ENCODE measurements around the gene PHGDH. TPM values are rescaled to one million over a fixed set of nuclear protein-coding genes. Genes with fewer than 3 reads are reported as not detected.

PHGDH gene
- total RNA-seq, 1 donor = 184 TPM

- Histone ChIP-seq H3K4me2 (ENCODE audit: insufficient read depth, low read length) (no peak overlapping the region), H3K79me2 (ENCODE audit: insufficient read depth, low read length) (peaks cover 4% of the 10 kb centered on the region), H3K36me3 (ENCODE audit: insufficient read depth, low read length) (peaks cover 22% of the 10 kb centered on the region), H3K27me3 (ENCODE audit: insufficient read depth, low read length) (no peaks in the 10 kb centered on the region), H3K4me1 (ENCODE audit: insufficient read depth, low read length) (peaks cover 10% of the 10 kb centered on the region), H2AFZ (ENCODE audit: low read length) (no peak overlapping the region), H3K27ac (ENCODE audit: low read depth, low read length) (no peak overlapping the region), H3K9me3 (ENCODE audit: low read depth, low read length) (no peaks in the 10 kb centered on the region), H4K20me1 (ENCODE audit: insufficient read depth, low read length) (peaks cover 12% of the 10 kb centered on the region), H3K4me3 (ENCODE audit: insufficient read depth, low read length) (no peak overlapping the region)
- no peak for DNase-seq (ENCODE audit: insufficient read length, low spot score, missing footprints)
- no peak for TF ChIP-seq CTCF (IDR thresholded peaks at IDR 0.05; ENCODE audit: extremely low read depth, low read depth, low read length)
Measured at GRCh38 chr1:119724611-119725218, 13.0 kb downstream of the PHGDH start.

- Histone ChIP-seq H3K27ac (ENCODE audit: low read depth, low read length) (no peak overlapping the region), H3K4me3 (ENCODE audit: insufficient read depth, low read length) (no peak overlapping the region), H3K9me3 (ENCODE audit: low read depth, low read length) (no peaks in the 10 kb centered on the region), H3K27me3 (ENCODE audit: insufficient read depth, low read length) (no peaks in the 10 kb centered on the region), H3K4me2 (ENCODE audit: insufficient read depth, low read length) (no peak overlapping the region), H4K20me1 (ENCODE audit: insufficient read depth, low read length) (peaks cover 5% of the 10 kb centered on the region), H2AFZ (ENCODE audit: low read length) (no peak overlapping the region), H3K36me3 (ENCODE audit: insufficient read depth, low read length) (peaks cover 22% of the 10 kb centered on the region), H3K79me2 (ENCODE audit: insufficient read depth, low read length) (no peaks in the 10 kb centered on the region), H3K4me1 (ENCODE audit: insufficient read depth, low read length) (peaks cover 7% of the 10 kb centered on the region)
- no peak for TF ChIP-seq CTCF (IDR thresholded peaks at IDR 0.05; ENCODE audit: extremely low read depth, low read depth, low read length)
- DNase-seq (ENCODE audit: insufficient read length, low spot score, missing footprints) = no peak
Measured at GRCh38 chr1:119725626-119726025, 13.9 kb downstream of the PHGDH start.

GRCh38 chr1:119727991-119728390 lies 16.3 kb downstream of the PHGDH start:
- Histone ChIP-seq H3K79me2 (ENCODE audit: insufficient read depth, low read length) (no peaks in the 10 kb centered on the region), H3K36me3 (ENCODE audit: insufficient read depth, low read length) (peaks cover 26% of the 10 kb centered on the region), H3K4me3 (ENCODE audit: insufficient read depth, low read length) (no peak overlapping the region), H3K9me3 (ENCODE audit: low read depth, low read length) (no peaks in the 10 kb centered on the region), H3K27ac (ENCODE audit: low read depth, low read length) (no peak overlapping the region), H3K27me3 (ENCODE audit: insufficient read depth, low read length) (no peaks in the 10 kb centered on the region), H3K4me1 (ENCODE audit: insufficient read depth, low read length) (no peaks in the 10 kb centered on the region), H2AFZ (ENCODE audit: low read length) (no peak overlapping the region), H4K20me1 (ENCODE audit: insufficient read depth, low read length) (no peaks in the 10 kb centered on the region), H3K4me2 (ENCODE audit: insufficient read depth, low read length) (no peak overlapping the region)
- no peak for DNase-seq (ENCODE audit: insufficient read length, low spot score, missing footprints)
- no peak for TF ChIP-seq CTCF (IDR thresholded peaks at IDR 0.05; ENCODE audit: extremely low read depth, low read depth, low read length)

GRCh38 chr1:119729044-119729443 lies 17.3 kb downstream of the PHGDH start:
- H3K4me2 ChIP-seq (ENCODE audit: insufficient read depth, low read length) = no peak overlapping the region
- no peaks in the 10 kb centered on the region for H4K20me1 ChIP-seq (ENCODE audit: insufficient read depth, low read length)
- no peaks in the 10 kb centered on the region for H3K9me3 ChIP-seq (ENCODE audit: low read depth, low read length)
- peaks cover 18% of the 10 kb centered on the region for H3K36me3 ChIP-seq (ENCODE audit: insufficient read depth, low read length)
- H2AFZ ChIP-seq (ENCODE audit: low read length) = no peak overlapping the region
- TF ChIP-seq CTCF (IDR thresholded peaks at IDR 0.05; ENCODE audit: extremely low read depth, low read depth, low read length) = no peak
- no peaks in the 10 kb centered on the region for H3K79me2 ChIP-seq (ENCODE audit: insufficient read depth, low read length)
- H3K4me3 ChIP-seq (ENCODE audit: insufficient read depth, low read length) = no peak overlapping the region
- H3K27me3 ChIP-seq (ENCODE audit: insufficient read depth, low read length) = no peaks in the 10 kb centered on the region
- no peak overlapping the region for H3K27ac ChIP-seq (ENCODE audit: low read depth, low read length)
- H3K4me1 ChIP-seq (ENCODE audit: insufficient read depth, low read length) = no peaks in the 10 kb centered on the region
- no peak for DNase-seq (ENCODE audit: insufficient read length, low spot score, missing footprints)

Measured in osteoblast (primary cell).